SU-DHL-6 (cell line): ENCODE results near the gene MAP3K20.

Experiments
- EZH2phosphoT487 ChIP-seq: fragments of 200-600 bp; sonication (generic), shearing (Covaris generic); conservative IDR thresholded peaks from 2 replicates; pipeline ENCODE4 v1.6.1; 2018; ENCODE audit warnings: mild to moderate bottlenecking, antibody characterized with exemption, low read length, moderate library complexity, mixed read lengths
- TF ChIP-seq, protein P1 (sequence below): fragments of 200-600 bp; sonication (generic); IDR thresholded peaks from one replicate; pipeline ENCODE4 v1.5.1; 2017; ENCODE audit warnings: antibody characterized with exemption, mild to moderate bottlenecking, low read length, moderate library complexity; ENCODE audit not compliant: insufficient read depth, poor library complexity, severe bottlenecking

DNA sequence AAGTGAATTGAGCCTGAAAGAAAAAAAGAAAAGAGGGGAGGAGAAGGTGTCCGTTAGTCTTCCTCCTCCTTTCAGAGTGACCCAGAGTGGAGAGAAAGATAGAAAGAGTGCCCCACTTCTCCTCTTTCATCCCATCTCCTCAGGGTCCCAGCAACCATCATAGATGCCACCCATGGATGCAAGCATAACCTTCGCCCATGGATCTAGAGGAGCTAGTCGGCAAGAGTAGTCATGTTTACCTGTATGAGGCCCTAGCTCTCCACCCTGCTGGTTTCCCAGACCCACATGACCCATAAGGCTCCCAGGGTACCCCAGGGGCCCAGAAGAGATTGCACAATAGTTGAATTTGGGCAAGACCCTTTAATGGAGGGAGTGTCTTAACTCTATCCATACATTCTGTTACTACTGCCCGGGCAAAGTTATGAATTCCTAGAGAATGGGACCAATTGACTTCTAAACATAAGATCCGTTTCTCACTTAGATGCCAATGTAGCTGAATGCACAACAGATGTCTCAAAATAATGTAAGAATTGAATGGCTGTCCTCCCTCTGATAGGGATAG, 223.0 kb downstream of the MAP3K20 start:
- TF ChIP-seq, protein P1, sequence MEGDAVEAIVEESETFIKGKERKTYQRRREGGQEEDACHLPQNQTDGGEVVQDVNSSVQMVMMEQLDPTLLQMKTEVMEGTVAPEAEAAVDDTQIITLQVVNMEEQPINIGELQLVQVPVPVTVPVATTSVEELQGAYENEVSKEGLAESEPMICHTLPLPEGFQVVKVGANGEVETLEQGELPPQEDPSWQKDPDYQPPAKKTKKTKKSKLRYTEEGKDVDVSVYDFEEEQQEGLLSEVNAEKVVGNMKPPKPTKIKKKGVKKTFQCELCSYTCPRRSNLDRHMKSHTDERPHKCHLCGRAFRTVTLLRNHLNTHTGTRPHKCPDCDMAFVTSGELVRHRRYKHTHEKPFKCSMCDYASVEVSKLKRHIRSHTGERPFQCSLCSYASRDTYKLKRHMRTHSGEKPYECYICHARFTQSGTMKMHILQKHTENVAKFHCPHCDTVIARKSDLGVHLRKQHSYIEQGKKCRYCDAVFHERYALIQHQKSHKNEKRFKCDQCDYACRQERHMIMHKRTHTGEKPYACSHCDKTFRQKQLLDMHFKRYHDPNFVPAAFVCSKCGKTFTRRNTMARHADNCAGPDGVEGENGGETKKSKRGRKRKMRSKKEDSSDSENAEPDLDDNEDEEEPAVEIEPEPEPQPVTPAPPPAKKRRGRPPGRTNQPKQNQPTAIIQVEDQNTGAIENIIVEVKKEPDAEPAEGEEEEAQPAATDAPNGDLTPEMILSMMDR: no peak
- TF ChIP-seq EZH2phosphoT487: no peak
